ENCODE data around the gene CHST13.

DNA sequence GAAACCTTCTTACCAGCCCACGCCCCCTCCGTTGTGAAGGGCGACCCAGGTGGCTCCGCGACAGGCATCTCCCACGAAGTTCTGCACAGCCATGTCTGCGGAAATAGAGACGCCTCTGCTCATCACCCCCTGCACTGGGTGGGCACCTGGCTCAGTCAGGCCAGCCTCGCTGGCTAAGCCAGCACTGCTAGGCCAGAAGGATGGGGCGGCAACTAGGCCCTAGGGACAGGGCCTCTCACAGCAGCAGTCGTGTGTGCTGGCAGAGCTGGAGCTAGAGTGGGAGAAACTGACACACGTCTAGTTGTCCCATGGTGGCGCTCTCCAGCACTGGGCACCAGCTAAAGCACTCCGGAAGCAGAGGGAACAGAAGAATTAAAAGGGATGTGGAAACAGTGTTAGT is 35.8 kb upstream of the CHST13 start:
- TF ChIP-seq, protein P1, sequence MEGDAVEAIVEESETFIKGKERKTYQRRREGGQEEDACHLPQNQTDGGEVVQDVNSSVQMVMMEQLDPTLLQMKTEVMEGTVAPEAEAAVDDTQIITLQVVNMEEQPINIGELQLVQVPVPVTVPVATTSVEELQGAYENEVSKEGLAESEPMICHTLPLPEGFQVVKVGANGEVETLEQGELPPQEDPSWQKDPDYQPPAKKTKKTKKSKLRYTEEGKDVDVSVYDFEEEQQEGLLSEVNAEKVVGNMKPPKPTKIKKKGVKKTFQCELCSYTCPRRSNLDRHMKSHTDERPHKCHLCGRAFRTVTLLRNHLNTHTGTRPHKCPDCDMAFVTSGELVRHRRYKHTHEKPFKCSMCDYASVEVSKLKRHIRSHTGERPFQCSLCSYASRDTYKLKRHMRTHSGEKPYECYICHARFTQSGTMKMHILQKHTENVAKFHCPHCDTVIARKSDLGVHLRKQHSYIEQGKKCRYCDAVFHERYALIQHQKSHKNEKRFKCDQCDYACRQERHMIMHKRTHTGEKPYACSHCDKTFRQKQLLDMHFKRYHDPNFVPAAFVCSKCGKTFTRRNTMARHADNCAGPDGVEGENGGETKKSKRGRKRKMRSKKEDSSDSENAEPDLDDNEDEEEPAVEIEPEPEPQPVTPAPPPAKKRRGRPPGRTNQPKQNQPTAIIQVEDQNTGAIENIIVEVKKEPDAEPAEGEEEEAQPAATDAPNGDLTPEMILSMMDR (conservative IDR thresholded peaks at IDR 0.05; ENCODE audit: low read depth, low read length): no peak
- TF ChIP-seq EZH2 (IDR thresholded peaks at IDR 0.05; ENCODE audit: low read length, unreplicated experiment): no peak
